ENCODE data around the gene SLC1A7.

DNA sequence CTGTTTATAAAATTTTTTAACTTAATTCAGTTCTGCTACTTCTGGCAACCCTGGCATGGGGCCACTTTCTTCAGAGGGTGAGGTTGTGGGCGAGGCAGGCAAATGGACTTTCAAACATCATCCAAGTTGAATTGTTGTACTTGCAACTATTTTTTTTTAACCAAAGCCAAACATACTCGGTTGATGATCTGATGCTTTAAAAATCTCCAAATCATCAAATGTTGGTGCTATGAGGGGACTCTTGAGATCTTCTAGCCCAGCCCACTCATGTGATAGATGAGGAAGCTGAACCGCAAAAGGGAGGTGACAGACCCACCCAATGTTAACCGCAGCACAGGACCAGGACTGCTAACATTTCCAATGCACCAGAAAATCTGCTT is 6.7 kb downstream of the SLC1A7 start:
- TF ChIP-seq, protein P1, sequence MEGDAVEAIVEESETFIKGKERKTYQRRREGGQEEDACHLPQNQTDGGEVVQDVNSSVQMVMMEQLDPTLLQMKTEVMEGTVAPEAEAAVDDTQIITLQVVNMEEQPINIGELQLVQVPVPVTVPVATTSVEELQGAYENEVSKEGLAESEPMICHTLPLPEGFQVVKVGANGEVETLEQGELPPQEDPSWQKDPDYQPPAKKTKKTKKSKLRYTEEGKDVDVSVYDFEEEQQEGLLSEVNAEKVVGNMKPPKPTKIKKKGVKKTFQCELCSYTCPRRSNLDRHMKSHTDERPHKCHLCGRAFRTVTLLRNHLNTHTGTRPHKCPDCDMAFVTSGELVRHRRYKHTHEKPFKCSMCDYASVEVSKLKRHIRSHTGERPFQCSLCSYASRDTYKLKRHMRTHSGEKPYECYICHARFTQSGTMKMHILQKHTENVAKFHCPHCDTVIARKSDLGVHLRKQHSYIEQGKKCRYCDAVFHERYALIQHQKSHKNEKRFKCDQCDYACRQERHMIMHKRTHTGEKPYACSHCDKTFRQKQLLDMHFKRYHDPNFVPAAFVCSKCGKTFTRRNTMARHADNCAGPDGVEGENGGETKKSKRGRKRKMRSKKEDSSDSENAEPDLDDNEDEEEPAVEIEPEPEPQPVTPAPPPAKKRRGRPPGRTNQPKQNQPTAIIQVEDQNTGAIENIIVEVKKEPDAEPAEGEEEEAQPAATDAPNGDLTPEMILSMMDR (IDR thresholded peaks at IDR 0.05; ENCODE audit: low read depth, low read length, missing input control), result no peak
- TF ChIP-seq JUND (IDR thresholded peaks at IDR 0.05) (no peak), YY1 (IDR thresholded peaks at IDR 0.05) (no peak)
- TF ChIP-seq, protein P2, sequence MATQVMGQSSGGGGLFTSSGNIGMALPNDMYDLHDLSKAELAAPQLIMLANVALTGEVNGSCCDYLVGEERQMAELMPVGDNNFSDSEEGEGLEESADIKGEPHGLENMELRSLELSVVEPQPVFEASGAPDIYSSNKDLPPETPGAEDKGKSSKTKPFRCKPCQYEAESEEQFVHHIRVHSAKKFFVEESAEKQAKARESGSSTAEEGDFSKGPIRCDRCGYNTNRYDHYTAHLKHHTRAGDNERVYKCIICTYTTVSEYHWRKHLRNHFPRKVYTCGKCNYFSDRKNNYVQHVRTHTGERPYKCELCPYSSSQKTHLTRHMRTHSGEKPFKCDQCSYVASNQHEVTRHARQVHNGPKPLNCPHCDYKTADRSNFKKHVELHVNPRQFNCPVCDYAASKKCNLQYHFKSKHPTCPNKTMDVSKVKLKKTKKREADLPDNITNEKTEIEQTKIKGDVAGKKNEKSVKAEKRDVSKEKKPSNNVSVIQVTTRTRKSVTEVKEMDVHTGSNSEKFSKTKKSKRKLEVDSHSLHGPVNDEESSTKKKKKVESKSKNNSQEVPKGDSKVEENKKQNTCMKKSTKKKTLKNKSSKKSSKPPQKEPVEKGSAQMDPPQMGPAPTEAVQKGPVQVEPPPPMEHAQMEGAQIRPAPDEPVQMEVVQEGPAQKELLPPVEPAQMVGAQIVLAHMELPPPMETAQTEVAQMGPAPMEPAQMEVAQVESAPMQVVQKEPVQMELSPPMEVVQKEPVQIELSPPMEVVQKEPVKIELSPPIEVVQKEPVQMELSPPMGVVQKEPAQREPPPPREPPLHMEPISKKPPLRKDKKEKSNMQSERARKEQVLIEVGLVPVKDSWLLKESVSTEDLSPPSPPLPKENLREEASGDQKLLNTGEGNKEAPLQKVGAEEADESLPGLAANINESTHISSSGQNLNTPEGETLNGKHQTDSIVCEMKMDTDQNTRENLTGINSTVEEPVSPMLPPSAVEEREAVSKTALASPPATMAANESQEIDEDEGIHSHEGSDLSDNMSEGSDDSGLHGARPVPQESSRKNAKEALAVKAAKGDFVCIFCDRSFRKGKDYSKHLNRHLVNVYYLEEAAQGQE (IDR thresholded peaks at IDR 0.05), result no peak
- TF ChIP-seq, protein P3, sequence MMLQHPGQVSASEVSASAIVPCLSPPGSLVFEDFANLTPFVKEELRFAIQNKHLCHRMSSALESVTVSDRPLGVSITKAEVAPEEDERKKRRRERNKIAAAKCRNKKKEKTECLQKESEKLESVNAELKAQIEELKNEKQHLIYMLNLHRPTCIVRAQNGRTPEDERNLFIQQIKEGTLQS (IDR thresholded peaks at IDR 0.05), result no peak
